Panc1 (cell line): ENCODE results near the gene BCS1L. TPM values are rescaled to one million over a fixed set of nuclear protein-coding genes. Genes with fewer than 3 reads are reported as not detected.
A peak's percentile ranks its signal among the peaks of the same experiment; 100 is the strongest.

Experiments used
- ATAC-seq: fragments of 200-7000 bp; cut with Tn5 transposase; 2 replicates; pipeline ENCODE4 v1.9.1; 2020; ENCODE audit warnings: mild to moderate bottlenecking, moderate library complexity
- BruUV-seq: library from RNA; stranded (reverse); fragments of 400-500 nt; replicated peaks from 2 replicates; lab custom pipeline; 2021; lab: Mats Ljungman, UMichigan
- CTCF ChIA-PET: fragments of 300-600 bp; sonication (Branson Sonifier 250); formaldehyde crosslinking; loops from one replicate; lab custom pipeline; 2022; ENCODE audit warnings: antibody characterized with exemption; lab: Charles Lee
- POLR2A ChIA-PET: fragments of 300-600 bp; sonication (Branson Sonifier 250); formaldehyde crosslinking; loops from one replicate; lab custom pipeline; 2022; ENCODE audit warnings: antibody characterized with exemption; lab: Charles Lee
- DNase-seq: peaks from one replicate; pipeline ENCODE4 v3.0.0-alpha.2; 2010; ENCODE audit warnings: low read depth, low spot score
- H3K27ac ChIP-seq: 2 replicates; pipeline ENCODE4 v1.5.1; 2011; ENCODE audit warnings: mild to moderate bottlenecking, low read length, inconsistent platforms
- H3K27me3 ChIP-seq: fragments of 200-500 bp; sonication (Bioruptor generic); 2 replicates; pipeline ENCODE4 v1.6.0; 2014; ENCODE audit warnings: low read length, inconsistent platforms; ENCODE audit not compliant: control insufficient read depth, insufficient read depth
- H3K36me3 ChIP-seq: fragments of 200-500 bp; sonication (Bioruptor generic); 2 replicates; pipeline ENCODE4 v1.5.1; 2014; ENCODE audit warnings: inconsistent platforms, mild to moderate bottlenecking, low read length, moderate library complexity; ENCODE audit not compliant: control insufficient read depth, insufficient read depth
- H3K4me1 ChIP-seq: 2 replicates; pipeline ENCODE4 v1.5.1; 2011; ENCODE audit warnings: inconsistent platforms, mild to moderate bottlenecking, low read length, moderate library complexity; ENCODE audit not compliant: control insufficient read depth, insufficient read depth
- H3K4me3 ChIP-seq, 2 experiments: 2 replicates each; pipeline ENCODE4 v1.5.1; 2011 to 2012; ENCODE audit warnings: low read depth in 2 of 2, low read length in 2 of 2, mild to moderate bottlenecking in 2 of 2, inconsistent platforms in 1 of 2, moderate library complexity in 1 of 2
- H3K9me3 ChIP-seq: fragments of 200-500 bp; sonication (Bioruptor generic); 2 replicates; pipeline ENCODE4 v1.5.1; 2014; ENCODE audit warnings: low read depth, mild to moderate bottlenecking, inconsistent platforms, low read length, moderate library complexity; ENCODE audit not compliant: control insufficient read depth, insufficient read depth
- CTCF ChIP-seq: fragments of 450-650 bp; IDR thresholded peaks from 2 replicates; pipeline ENCODE4 v1.5.1; 2017; ENCODE audit warnings: mild to moderate bottlenecking
- POLR2AphosphoS5 ChIP-seq: IDR thresholded peaks from 2 replicates; pipeline ENCODE4 v1.6.1; 2012; ENCODE audit warnings: mild to moderate bottlenecking, low read depth, low read length, moderate library complexity
- SIN3A ChIP-seq: IDR thresholded peaks from 2 replicates; pipeline ENCODE4 v1.6.1; 2012; ENCODE audit warnings: low read depth, mild to moderate bottlenecking, low read length, moderate library complexity, borderline replicate concordance; ENCODE audit not compliant: insufficient read depth
- TCF7L2 ChIP-seq: IDR thresholded peaks from 2 replicates; pipeline ENCODE4 v1.6.1; 2011; ENCODE audit warnings: mild to moderate bottlenecking, low read depth, low read length, inconsistent platforms
- in situ Hi-C: cut with HindIII; loops from 2 replicates; pipeline ENCODE4 v1.10.0; 2016; ENCODE audit warnings: low sequenced_read_pairs, low pct_unique_long_range_greater_than_20kb
- intact Hi-C: fragments of 100-400 bp; cut with micrococcal nuclease; formaldehyde crosslinking; loops from one replicate; pipeline ENCODE4 v1.10.0; 2022; ENCODE audit not compliant: unreplicated experiment
- total RNA-seq: library from RNA; stranded (reverse); gene quantifications from one replicate; pipeline ENCODE4 v1.2.1, GENCODE V29; 2021; ENCODE audit not compliant: unreplicated experiment
- TF ChIP-seq, protein P1 (sequence below), 2 experiments: IDR thresholded peaks; 2 replicates each; pipeline ENCODE4 v1.6.1; 2011 to 2012; ENCODE audit warnings: low read depth in 2 of 2, control low read depth in 1 of 2, low read length in 1 of 2, mild to moderate bottlenecking in 1 of 2, moderate library complexity in 1 of 2; ENCODE audit not compliant: insufficient read depth in 1 of 2

Gene BCS1L
- total RNA-seq, 1 experiment from 2014 or later, result 42.0 TPM

- H3K27me3 ChIP-seq, result no peaks in the 10 kb centered on the region
- POLR2A ChIA-PET, result no interaction called here
- H3K9me3 ChIP-seq, result no peaks in the 10 kb centered on the region
- H3K36me3 ChIP-seq, result peaks cover 12% of the 10 kb centered on the region
- H3K4me1 ChIP-seq, result peaks cover 12% of the 10 kb centered on the region
- no peak for ATAC-seq
- CTCF ChIA-PET, result no interaction called here
- intact Hi-C loops, result no loop called here
- no peak overlapping the region for H3K27ac ChIP-seq
- no peak overlapping the region for H3K4me3 ChIP-seq
- no TSS peak for BruUV-seq
- in situ Hi-C loops, result no loop called here
- DNase-seq, result no peak
- no peak for TF ChIP-seq POLR2AphosphoS5
- TF ChIP-seq, protein P1, sequence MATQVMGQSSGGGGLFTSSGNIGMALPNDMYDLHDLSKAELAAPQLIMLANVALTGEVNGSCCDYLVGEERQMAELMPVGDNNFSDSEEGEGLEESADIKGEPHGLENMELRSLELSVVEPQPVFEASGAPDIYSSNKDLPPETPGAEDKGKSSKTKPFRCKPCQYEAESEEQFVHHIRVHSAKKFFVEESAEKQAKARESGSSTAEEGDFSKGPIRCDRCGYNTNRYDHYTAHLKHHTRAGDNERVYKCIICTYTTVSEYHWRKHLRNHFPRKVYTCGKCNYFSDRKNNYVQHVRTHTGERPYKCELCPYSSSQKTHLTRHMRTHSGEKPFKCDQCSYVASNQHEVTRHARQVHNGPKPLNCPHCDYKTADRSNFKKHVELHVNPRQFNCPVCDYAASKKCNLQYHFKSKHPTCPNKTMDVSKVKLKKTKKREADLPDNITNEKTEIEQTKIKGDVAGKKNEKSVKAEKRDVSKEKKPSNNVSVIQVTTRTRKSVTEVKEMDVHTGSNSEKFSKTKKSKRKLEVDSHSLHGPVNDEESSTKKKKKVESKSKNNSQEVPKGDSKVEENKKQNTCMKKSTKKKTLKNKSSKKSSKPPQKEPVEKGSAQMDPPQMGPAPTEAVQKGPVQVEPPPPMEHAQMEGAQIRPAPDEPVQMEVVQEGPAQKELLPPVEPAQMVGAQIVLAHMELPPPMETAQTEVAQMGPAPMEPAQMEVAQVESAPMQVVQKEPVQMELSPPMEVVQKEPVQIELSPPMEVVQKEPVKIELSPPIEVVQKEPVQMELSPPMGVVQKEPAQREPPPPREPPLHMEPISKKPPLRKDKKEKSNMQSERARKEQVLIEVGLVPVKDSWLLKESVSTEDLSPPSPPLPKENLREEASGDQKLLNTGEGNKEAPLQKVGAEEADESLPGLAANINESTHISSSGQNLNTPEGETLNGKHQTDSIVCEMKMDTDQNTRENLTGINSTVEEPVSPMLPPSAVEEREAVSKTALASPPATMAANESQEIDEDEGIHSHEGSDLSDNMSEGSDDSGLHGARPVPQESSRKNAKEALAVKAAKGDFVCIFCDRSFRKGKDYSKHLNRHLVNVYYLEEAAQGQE (IDR thresholded peaks at IDR 0.05; ENCODE audit: insufficient read depth in 1 of 2, low read depth in 2 of 2, low read length in 1 of 2), result no peak
- TF ChIP-seq TCF7L2, result no peak
- TF ChIP-seq CTCF, result no peak
- no peak for TF ChIP-seq SIN3A
Measured at GRCh38 chr2:218655751-218656150, 3.7 kb upstream of the BCS1L start.

- TSS peak; percentile 86 for BruUV-seq
- Histone ChIP-seq H3K9me3 (no peaks in the 10 kb centered on the region), H3K27me3 (no peaks in the 10 kb centered on the region), H3K27ac (peak overlapping the region; percentile 89), H3K4me3 (peak overlapping the region; percentile 67 to 85), H3K36me3 (peaks cover 15% of the 10 kb centered on the region), H3K4me1 (peaks cover 12% of the 10 kb centered on the region)
- ATAC-seq, result peak; percentile 68
- CTCF ChIA-PET, result interaction anchor here (0.7 to 1.8 kb wide), 6 partner anchors 11 to 189 kb away, joined by 3 to 16 read pairs (median 8); no protein-coding TSS in a partner anchor
- DNase-seq, result no peak
- peak; percentile 81 for TF ChIP-seq CTCF
- TF ChIP-seq TCF7L2, result no peak
- intact Hi-C loops, result loop anchor here (2.0 kb wide), 1 partner anchor 188 kb away; no protein-coding TSS in a partner anchor
- in situ Hi-C loops, result no loop called here
- POLR2A ChIA-PET, result interaction anchor here (0.7 kb wide), 1 partner anchor 13 kb away, joined by 4 read pairs; no protein-coding TSS in a partner anchor
Measured at GRCh38 chr2:218658671-218659257, 719 bp upstream of the BCS1L start.
